ENCODE data around the gene MRC1. TPM values are rescaled to one million over a fixed set of nuclear protein-coding genes. Genes with fewer than 3 reads are reported as not detected.

MRC1 gene
- total RNA-seq, 4 donors from 2014 or later = 14.9 to 51.8 (median 28.0) TPM

DNA sequence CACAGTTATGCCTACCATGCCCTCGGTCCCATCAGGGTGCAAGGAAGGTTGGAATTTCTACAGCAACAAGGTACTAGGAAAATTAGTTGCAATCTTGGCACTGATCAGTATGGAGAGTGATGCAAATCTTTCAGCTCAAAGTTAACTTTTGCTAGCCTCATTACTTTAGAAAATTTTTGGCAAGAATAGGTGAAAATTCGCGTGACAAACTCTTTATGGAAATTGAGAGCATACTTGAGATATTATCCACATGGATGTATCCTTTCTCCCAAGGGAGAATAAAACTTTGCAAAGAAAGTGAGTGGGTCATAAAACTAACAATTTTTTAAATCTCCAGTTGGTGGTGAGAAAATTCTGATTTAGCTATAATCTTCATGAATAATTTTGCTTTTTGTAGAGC lies 71.5 kb downstream of the MRC1 start:
- Histone ChIP-seq H3K27me3 (no peaks in the 10 kb centered on the region), H3K27ac (no peak overlapping the region), H3K4me3 (no peak overlapping the region), H3K36me3 (no peaks in the 10 kb centered on the region), H3K4me1 (no peaks in the 10 kb centered on the region), H3K9me3 (no peaks in the 10 kb centered on the region)
- intact Hi-C loops (cut with DNase I; ENCODE audit: low total_unique reads) = no loop called here
- TF ChIP-seq, protein P1, sequence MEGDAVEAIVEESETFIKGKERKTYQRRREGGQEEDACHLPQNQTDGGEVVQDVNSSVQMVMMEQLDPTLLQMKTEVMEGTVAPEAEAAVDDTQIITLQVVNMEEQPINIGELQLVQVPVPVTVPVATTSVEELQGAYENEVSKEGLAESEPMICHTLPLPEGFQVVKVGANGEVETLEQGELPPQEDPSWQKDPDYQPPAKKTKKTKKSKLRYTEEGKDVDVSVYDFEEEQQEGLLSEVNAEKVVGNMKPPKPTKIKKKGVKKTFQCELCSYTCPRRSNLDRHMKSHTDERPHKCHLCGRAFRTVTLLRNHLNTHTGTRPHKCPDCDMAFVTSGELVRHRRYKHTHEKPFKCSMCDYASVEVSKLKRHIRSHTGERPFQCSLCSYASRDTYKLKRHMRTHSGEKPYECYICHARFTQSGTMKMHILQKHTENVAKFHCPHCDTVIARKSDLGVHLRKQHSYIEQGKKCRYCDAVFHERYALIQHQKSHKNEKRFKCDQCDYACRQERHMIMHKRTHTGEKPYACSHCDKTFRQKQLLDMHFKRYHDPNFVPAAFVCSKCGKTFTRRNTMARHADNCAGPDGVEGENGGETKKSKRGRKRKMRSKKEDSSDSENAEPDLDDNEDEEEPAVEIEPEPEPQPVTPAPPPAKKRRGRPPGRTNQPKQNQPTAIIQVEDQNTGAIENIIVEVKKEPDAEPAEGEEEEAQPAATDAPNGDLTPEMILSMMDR (IDR thresholded peaks at IDR 0.05) = no peak
- TF ChIP-seq POLR2A (IDR thresholded peaks at IDR 0.05) = no peak
- DNase-seq = no peak

DNA sequence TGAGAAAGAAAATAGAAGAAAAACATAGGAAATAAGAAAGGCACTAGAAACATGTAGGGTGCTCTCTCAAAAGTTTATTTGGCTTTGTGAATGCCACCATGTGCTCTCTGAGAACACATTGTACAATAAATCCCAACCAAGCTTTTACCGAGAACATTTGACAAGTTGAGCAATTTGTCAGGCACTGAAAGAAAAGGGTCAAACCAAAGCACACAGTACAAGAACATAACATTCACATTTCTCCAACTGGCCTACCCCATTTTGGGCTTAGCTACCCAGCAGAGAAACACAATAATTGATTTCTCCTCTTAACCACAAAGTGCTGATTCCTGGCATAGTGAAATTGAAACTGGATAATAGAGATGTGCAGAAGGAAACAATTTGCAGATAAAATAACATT lies 73.4 kb downstream of the MRC1 start:
- Histone ChIP-seq H3K27me3 (no peaks in the 10 kb centered on the region), H3K4me3 (no peak overlapping the region), H3K27ac (no peak overlapping the region), H3K36me3 (no peaks in the 10 kb centered on the region), H3K9me3 (no peaks in the 10 kb centered on the region), H3K4me1 (no peaks in the 10 kb centered on the region)
- no peak for DNase-seq
- intact Hi-C loops (cut with DNase I; ENCODE audit: low total_unique reads) = no loop called here
- TF ChIP-seq, protein P1 (IDR thresholded peaks at IDR 0.05) = no peak
- no peak for TF ChIP-seq POLR2A (IDR thresholded peaks at IDR 0.05)

DNA sequence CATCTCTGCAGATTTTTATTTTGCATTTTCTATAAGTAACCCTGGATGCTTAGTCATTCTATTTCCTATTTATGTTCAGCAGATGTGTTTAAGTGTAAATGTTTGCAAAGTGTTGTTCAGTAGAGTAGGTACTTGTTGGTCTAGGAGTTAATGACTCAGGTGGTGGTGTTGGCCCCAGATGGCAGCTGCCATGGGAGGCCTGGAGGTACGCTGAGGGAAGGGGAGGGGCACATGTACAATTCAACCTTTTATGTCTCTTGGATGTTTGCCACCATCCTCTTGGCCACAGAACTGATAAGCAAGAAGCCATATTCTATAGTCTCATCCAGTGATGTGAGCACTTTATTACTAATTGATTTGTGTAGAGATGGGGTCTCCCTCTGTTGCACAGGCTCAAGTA lies 74.5 kb downstream of the MRC1 start:
- Histone ChIP-seq H3K4me3 (no peak overlapping the region), H3K27ac (no peak overlapping the region), H3K27me3 (no peaks in the 10 kb centered on the region), H3K36me3 (no peaks in the 10 kb centered on the region), H3K4me1 (no peaks in the 10 kb centered on the region), H3K9me3 (no peaks in the 10 kb centered on the region)
- intact Hi-C loops (cut with DNase I; ENCODE audit: low total_unique reads) = no loop called here
- no peak for DNase-seq
- no peak for TF ChIP-seq POLR2A (IDR thresholded peaks at IDR 0.05)
- TF ChIP-seq, protein P1 (IDR thresholded peaks at IDR 0.05) = no peak

DNA sequence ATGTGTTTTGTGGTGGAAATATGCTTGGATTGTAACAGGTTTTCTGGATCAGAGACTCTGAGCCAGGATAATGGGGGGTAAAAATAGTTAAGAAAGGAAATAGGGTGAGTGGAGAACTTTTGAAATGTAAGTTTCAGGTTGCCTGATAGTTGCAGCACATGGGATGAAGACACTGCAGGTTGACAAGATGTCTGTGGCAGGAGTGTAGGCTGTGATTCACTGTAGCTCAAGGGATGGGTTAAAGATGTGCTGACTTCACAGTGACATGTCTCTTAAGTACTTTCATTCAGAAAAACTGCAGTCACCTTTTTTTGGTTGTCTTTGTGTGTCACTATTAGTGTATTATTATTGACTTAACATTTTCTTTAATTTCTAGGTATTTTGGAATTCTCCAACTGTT lies 79.0 kb downstream of the MRC1 start:
- Histone ChIP-seq H3K4me3 (no peak overlapping the region), H3K9me3 (no peaks in the 10 kb centered on the region), H3K4me1 (no peaks in the 10 kb centered on the region), H3K36me3 (no peaks in the 10 kb centered on the region), H3K27me3 (no peaks in the 10 kb centered on the region), H3K27ac (no peak overlapping the region)
- TF ChIP-seq, protein P1 (IDR thresholded peaks at IDR 0.05) = no peak
- no peak for TF ChIP-seq POLR2A (IDR thresholded peaks at IDR 0.05)
- DNase-seq = no peak
- intact Hi-C loops (cut with DNase I; ENCODE audit: low total_unique reads) = no loop called here

DNA sequence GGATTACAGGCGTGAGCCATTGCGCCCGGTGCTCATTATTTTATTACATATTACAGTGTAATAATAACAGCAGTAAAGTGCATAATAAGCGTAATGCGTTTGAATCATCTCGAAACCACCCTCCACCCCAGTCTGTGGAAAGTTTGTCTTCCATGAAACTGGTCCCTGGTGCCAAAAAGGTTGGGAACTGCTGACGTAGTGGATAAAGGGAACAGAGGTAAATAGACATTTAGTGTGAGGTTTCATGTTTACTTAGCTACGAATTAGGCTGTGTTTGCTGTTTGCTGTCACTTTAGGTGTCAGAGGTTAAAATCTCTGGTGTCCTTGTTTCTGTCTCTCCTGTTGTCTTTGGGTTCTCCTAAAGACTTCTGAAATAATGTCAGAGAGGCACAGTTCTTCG lies 82.3 kb downstream of the MRC1 start:
- Histone ChIP-seq H3K27ac (no peak overlapping the region), H3K36me3 (no peaks in the 10 kb centered on the region), H3K27me3 (no peaks in the 10 kb centered on the region), H3K4me3 (no peak overlapping the region), H3K4me1 (no peaks in the 10 kb centered on the region), H3K9me3 (no peaks in the 10 kb centered on the region)
- TF ChIP-seq, protein P1 (IDR thresholded peaks at IDR 0.05) = no peak
- no peak for TF ChIP-seq POLR2A (IDR thresholded peaks at IDR 0.05)
- no peak for DNase-seq
- intact Hi-C loops (cut with DNase I; ENCODE audit: low total_unique reads) = no loop called here

Measured in uterus (tissue), 4 donors.